Stimulated activated naive CD4-positive, alpha-beta T cell treated with Interleukin-2 at 50 U/mL for 16 hours (primary cell): ENCODE data around the gene SNPH.
"Not testable (repeated sequence)": the region's sequence is repeated elsewhere in the genome, so short reads cannot be mapped to it uniquely, and the experiment has no call there.

Experiments
- DNase-seq: peaks from one replicate; lab custom pipeline; 2025; lab: John Stamatoyannopoulos, UW

SNPH gene

GRCh38 chr20:1341561-1342265 lies 75.6 kb downstream of the SNPH start:
- no peak for DNase-seq

- not testable (repeated sequence) for DNase-seq
These were observed 77.5 kb downstream of the SNPH start for GRCh38 chr20:1343446-1344124.

- DNase-seq: no peak
These were observed 79.1 kb downstream of the SNPH start for GRCh38 chr20:1345030-1345755.

- no peak for DNase-seq
These were observed 79.6 kb downstream of the SNPH start for GRCh38 chr20:1345756-1346093.

GRCh38 chr20:1346315-1346969 lies 80.3 kb downstream of the SNPH start:
- DNase-seq: no peak

- DNase-seq: no peak
These were observed 87.9 kb downstream of the SNPH start for GRCh38 chr20:1353956-1354355.

GRCh38 chr20:1357921-1358671 lies 92.0 kb downstream of the SNPH start:
- DNase-seq: no peak
